HG03060 (cell line): ENCODE data around the gene KRTAP24-1.

Experiments used
- ATAC-seq: cut with Tn5 transposase; IDR thresholded peaks from one replicate; pipeline ENCODE4 v1.9.1; 2021; ENCODE audit warnings: low read depth, moderate number of reproducible peaks; ENCODE audit not compliant: unreplicated experiment

The KRTAP24-1 gene

GRCh38 chr21:30238168-30238567 lies 44.6 kb downstream of the KRTAP24-1 start:
- ATAC-seq, result no peak

GRCh38 chr21:30234643-30235042 lies 48.1 kb downstream of the KRTAP24-1 start:
- no peak for ATAC-seq

DNA sequence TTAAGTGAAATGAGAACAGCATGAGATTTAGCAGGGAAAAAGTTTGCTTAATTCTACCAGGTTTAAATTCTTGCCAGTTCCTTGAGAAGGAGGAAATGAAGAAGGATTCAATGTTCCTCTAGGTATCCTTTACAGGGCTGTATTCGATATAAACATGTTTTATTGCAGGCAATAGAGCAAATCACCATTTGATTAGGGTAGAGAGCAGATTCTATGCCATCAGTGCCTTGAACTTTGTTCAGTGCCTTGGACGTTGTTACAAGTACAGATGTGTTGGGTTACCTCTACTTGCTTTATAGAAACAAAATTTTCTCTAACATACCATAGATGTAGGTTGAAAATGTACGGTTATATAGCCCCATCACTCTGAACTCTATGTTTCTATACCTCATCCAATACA lies 48.7 kb downstream of the KRTAP24-1 start:
- ATAC-seq, result no peak

GRCh38 chr21:30233228-30234020 lies 49.3 kb downstream of the KRTAP24-1 start:
- ATAC-seq, result no peak

- no peak for ATAC-seq
Observed at GRCh38 chr21:30232011-30232410, 50.7 kb downstream of the KRTAP24-1 start.
